Tibial artery (tissue), 4 donors: Measurements from ENCODE around the gene B4GALNT4.

ENCODE experiments used
- DNase-seq, 2 donors: peaks; one replicate each; pipeline ENCODE4 v3.0.0-alpha.2; 2019
- H3K27ac ChIP-seq, 2 donors: fragments of 200-600 bp; sonication (generic) in 1 of 2; 1 replicate in 1 of 2; 2 replicates in 1 of 2; pipeline ENCODE4 v1.5.1; 2018 to 2019; ENCODE audit warnings: mild to moderate bottlenecking in 1 of 2
- H3K27me3 ChIP-seq, 2 donors: fragments of 200-600 bp; sonication (generic) in 1 of 2; one replicate each; pipeline versions ENCODE4 v1.5.1 to v1.6.0; 2016 to 2019
- H3K36me3 ChIP-seq, 3 donors: fragments of 200-600 bp; sonication (generic) in 2 of 3; one replicate each; pipeline ENCODE4 v1.5.1; 2016 to 2019; ENCODE audit warnings: mild to moderate bottlenecking in 2 of 3
- H3K4me1 ChIP-seq, 4 donors: fragments of 200-600 bp; sonication (generic) in 2 of 4; 1 replicate in 3 of 4; 2 replicates in 1 of 4; pipeline ENCODE4 v1.5.1; 2016 to 2019
- H3K4me3 ChIP-seq, 2 donors: fragments of 200-600 bp; sonication (generic) in 1 of 2; 1 replicate in 1 of 2; 2 replicates in 1 of 2; pipeline ENCODE4 v1.5.1; 2018 to 2019; ENCODE audit warnings: mild to moderate bottlenecking in 2 of 2
- H3K9me3 ChIP-seq, 3 donors: fragments of 200-600 bp; sonication (generic) in 1 of 3; one replicate each; pipeline ENCODE4 v1.5.1; 2016 to 2019
- intact Hi-C: fragments of 100-400 bp; cut with DNase I; formaldehyde crosslinking; loops from one replicate; pipeline ENCODE4 v1.15.0; 2023; ENCODE audit warnings: low total_unique reads
- TF ChIP-seq, protein P1 (sequence below), 2 experiments: fragments of 200-600 bp in 1 of 2; fragments of 450-650 bp in 1 of 2; IDR thresholded peaks; one replicate each; pipeline ENCODE4 v1.5.1; 2017 to 2019; ENCODE audit warnings: antibody characterized with exemption in 2 of 2, mild to moderate bottlenecking in 1 of 2, moderate library complexity in 1 of 2

Gene B4GALNT4

DNA sequence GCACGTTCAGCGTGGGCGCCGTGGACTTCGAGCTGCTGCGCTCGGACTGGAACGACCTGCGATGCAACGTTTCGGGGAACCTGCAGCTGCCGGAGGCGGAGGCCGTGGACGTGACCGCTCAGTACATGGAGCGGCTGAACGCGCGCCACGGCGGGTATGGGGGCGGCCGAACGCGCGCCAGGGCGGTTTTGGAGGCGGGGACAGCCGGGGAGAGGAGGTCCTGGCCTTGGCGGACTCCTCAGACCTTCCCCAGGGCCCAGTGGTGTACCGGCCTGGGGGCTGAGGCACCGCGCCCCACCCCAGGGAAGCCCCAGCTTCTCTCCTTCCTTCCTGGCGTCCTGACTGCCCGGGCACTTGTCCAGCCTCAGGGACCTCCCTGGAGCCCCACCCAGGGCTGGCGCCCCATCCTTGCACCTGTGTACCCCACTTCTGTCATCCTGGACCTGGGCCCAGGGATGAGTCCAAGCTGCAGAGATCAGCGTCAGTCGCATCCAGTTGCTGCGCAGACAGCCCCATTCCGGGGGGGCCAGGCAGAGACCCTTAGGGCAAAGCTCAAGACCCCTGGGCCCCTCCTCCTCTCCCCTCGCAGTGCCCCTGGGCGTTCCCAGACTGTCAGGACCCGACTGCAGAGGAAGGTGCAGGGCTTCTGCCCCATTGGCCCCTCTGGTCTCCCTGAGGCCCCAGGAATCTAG, 8.0 kb downstream of the B4GALNT4 start:
- H3K4me3 ChIP-seq = no peak overlapping the region
- peaks cover 0 to 68% of the 10 kb centered on the region in 2 donors for H3K27me3 ChIP-seq
- no peaks in the 10 kb centered on the region for H3K9me3 ChIP-seq
- H3K36me3 ChIP-seq = no peaks in the 10 kb centered on the region
- H3K4me1 ChIP-seq = no peaks in the 10 kb centered on the region
- no peak for DNase-seq
- TF ChIP-seq, protein P1, sequence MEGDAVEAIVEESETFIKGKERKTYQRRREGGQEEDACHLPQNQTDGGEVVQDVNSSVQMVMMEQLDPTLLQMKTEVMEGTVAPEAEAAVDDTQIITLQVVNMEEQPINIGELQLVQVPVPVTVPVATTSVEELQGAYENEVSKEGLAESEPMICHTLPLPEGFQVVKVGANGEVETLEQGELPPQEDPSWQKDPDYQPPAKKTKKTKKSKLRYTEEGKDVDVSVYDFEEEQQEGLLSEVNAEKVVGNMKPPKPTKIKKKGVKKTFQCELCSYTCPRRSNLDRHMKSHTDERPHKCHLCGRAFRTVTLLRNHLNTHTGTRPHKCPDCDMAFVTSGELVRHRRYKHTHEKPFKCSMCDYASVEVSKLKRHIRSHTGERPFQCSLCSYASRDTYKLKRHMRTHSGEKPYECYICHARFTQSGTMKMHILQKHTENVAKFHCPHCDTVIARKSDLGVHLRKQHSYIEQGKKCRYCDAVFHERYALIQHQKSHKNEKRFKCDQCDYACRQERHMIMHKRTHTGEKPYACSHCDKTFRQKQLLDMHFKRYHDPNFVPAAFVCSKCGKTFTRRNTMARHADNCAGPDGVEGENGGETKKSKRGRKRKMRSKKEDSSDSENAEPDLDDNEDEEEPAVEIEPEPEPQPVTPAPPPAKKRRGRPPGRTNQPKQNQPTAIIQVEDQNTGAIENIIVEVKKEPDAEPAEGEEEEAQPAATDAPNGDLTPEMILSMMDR (IDR thresholded peaks at IDR 0.05) = no peak
- intact Hi-C loops = no loop called here
- H3K27ac ChIP-seq = no peak overlapping the region

DNA sequence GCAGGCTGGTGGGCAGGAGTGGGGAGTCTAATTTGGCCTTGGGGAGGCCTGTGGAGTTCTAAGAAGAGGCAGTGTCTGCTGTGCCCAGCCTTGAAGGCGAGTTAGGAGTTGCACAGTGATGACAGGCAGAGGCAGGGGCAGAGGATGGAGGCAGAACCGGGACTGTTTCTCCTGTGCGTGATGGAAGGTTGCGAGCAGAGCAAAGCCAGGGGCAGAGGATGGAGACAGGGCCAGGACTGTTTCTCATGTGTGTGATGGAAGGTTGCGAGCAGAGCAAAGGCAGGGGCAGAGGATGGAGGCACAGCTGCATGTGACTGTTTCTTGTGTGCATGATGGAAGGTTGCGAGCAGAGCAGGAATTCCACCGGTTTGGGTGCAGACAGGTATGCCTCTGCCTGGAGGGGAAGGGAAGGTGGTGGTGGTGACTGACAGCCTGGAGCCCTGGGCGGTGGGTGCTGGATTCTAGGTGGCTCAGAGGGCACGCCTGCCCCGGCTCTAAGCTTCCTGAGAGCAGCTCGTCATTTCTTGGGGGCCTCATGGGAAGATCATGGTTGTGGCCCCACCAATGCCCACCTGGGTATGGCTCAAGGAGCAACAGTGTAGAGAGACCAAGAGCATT, 8.7 kb downstream of the B4GALNT4 start:
- Histone ChIP-seq H3K9me3 (no peaks in the 10 kb centered on the region), H3K36me3 (no peaks in the 10 kb centered on the region), H3K4me1 (no peaks in the 10 kb centered on the region), H3K27me3 (peaks cover 0 to 64% of the 10 kb centered on the region in 2 donors), H3K27ac (no peak overlapping the region), H3K4me3 (no peak overlapping the region)
- TF ChIP-seq, protein P1 (IDR thresholded peaks at IDR 0.05) = no peak
- DNase-seq = no peak
- intact Hi-C loops = no loop called here

DNA sequence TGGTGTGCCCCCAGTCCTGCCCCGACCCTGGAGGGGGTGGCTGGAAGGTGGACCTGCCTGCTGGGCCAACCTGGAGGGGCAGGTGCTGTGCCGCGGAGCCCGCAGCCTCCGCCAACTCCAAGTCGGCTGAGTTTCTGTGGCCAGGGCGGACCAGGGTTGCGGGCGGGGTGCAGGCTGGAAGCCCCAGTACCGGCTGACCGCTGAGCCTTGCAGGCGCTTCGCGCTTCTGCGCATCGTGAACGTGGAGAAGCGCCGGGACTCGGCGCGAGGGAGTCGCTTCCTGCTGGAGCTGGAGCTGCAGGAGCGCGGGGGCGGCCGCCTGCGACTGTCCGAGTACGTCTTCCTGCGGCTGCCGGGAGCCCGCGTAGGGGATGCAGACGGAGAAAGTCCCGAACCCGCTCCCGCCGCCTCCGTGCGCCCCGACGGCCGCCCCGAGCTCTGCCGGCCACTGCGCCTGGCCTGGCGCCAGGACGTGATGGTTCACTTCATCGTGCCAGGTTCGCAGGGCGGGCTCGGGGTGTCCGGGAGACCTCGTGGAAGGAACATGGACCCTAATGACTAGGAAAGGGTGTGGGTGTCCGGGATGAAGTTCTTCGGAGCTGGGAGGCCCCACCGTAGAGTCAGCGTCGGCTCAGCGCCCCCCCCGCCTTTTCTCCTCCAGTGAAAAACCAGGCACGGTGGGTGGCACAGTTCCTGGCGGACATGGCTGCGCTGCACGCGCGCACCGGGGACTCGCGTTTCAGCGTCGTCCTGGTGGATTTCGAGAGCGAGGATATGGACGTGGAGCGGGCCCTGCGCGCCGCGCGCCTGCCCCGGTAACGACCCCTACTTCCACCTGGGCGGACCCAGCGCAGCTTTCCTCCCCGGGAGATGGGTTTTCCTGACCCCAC, 10.2 kb downstream of the B4GALNT4 start:
- Histone ChIP-seq H3K9me3 (no peaks in the 10 kb centered on the region), H3K27me3 (peaks cover 0 to 64% of the 10 kb centered on the region in 2 donors), H3K4me1 (no peaks in the 10 kb centered on the region), H3K4me3 (no peak overlapping the region), H3K36me3 (no peaks in the 10 kb centered on the region), H3K27ac (no peak overlapping the region)
- TF ChIP-seq, protein P1 (IDR thresholded peaks at IDR 0.05) = no peak
- no peak for DNase-seq
- intact Hi-C loops = no loop called here

DNA sequence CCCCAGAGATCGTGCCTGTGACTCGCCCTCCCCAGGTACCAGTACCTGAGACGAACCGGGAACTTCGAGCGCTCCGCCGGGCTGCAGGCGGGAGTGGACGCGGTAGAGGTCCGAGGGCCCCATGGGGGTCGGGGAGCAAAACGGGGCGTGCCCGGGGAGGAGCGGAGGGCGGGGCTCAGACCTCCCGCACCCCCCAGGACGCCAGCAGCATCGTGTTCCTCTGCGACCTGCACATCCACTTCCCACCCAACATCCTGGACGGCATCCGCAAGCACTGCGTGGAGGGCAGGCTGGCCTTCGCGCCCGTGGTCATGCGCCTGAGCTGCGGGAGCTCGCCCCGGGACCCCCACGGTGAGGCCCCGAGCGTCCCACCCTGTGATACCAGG, 10.8 kb downstream of the B4GALNT4 start:
- Histone ChIP-seq H3K4me3 (no peak overlapping the region), H3K27ac (no peak overlapping the region), H3K27me3 (peaks cover 0 to 64% of the 10 kb centered on the region in 2 donors), H3K36me3 (no peaks in the 10 kb centered on the region), H3K9me3 (no peaks in the 10 kb centered on the region), H3K4me1 (no peaks in the 10 kb centered on the region)
- intact Hi-C loops = no loop called here
- TF ChIP-seq, protein P1 (IDR thresholded peaks at IDR 0.05) = no peak
- no peak for DNase-seq

DNA sequence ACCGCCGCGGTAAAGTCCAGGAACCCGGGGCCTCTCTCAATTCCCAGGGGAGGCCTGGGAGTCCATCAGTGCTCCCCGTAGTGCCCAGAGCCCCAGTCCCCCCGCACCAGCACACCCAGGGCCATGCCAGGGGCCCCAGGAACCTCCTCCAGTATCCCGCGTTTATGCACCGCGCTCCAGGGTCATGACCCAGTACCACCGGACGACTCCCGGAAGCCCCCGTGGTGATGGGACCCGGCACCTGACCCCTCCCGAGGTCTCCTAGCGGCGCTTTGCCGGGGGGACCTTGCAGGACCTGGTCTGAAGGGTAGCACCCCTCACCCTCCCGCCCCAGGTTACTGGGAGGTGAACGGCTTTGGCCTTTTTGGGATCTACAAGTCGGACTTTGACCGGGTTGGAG, 11.2 kb downstream of the B4GALNT4 start:
- Histone ChIP-seq H3K4me1 (no peaks in the 10 kb centered on the region), H3K27ac (no peak overlapping the region), H3K27me3 (peaks cover 0 to 60% of the 10 kb centered on the region in 2 donors), H3K9me3 (no peaks in the 10 kb centered on the region), H3K4me3 (no peak overlapping the region), H3K36me3 (no peaks in the 10 kb centered on the region)
- DNase-seq = no peak
- intact Hi-C loops = no loop called here
- TF ChIP-seq, protein P1 (IDR thresholded peaks at IDR 0.05) = no peak
